Right lobe of liver (tissue), 6 donors: ENCODE data around the gene FMO1. TPM values are rescaled to one million over a fixed set of nuclear protein-coding genes. Genes with fewer than 3 reads are reported as not detected.
"Not testable (repeated sequence)": the region's sequence is repeated elsewhere in the genome, so short reads cannot be mapped to it uniquely, and the experiment has no call there.

Experiments used
- ATAC-seq, 4 donors: fragments of 200-7000 bp; cut with Tn5 transposase; one replicate each; pipeline ENCODE4 v1.9.1; 2020; ENCODE audit warnings: mild to moderate bottlenecking in 4 of 4, moderate library complexity in 4 of 4
- DNase-seq, 3 donors: peaks; one replicate each; pipeline ENCODE4 v3.0.0-alpha.2; 2020
- H3K27ac ChIP-seq, 3 donors: fragments of 200-600 bp; one replicate each; pipeline ENCODE4 v1.8.0; 2022
- H3K27me3 ChIP-seq, 2 donors: fragments of 200-600 bp; one replicate each; pipeline ENCODE4 v1.8.0; 2022
- H3K36me3 ChIP-seq, 4 donors: fragments of 200-600 bp; sonication (generic) in 1 of 4; one replicate each; pipeline versions ENCODE4 v1.5.1 to v1.8.0; 2017 to 2022; ENCODE audit warnings: control low read depth in 1 of 4
- H3K4me1 ChIP-seq, 4 donors: fragments of 200-600 bp; sonication (generic) in 1 of 4; one replicate each; pipeline versions ENCODE4 v1.5.1 to v1.8.0; 2017 to 2022; ENCODE audit warnings: control low read depth in 1 of 4
- H3K4me3 ChIP-seq, 3 donors: fragments of 200-600 bp; one replicate each; pipeline ENCODE4 v1.8.0; 2022
- H3K9me3 ChIP-seq, 4 donors: fragments of 200-600 bp; sonication (generic) in 1 of 4; one replicate each; pipeline versions ENCODE4 v1.5.1 to v1.8.0; 2017 to 2022; ENCODE audit warnings: control low read depth in 1 of 4
- POLR2A ChIP-seq: fragments of 450-650 bp; IDR thresholded peaks from one replicate; pipeline ENCODE4 v1.6.1; 2017; ENCODE audit warnings: antibody characterized with exemption, mild to moderate bottlenecking
- WGBS: methylation state at CpG from one replicate; pipeline ENCODE4 v1.1.6; 2018; ENCODE audit warnings: low coverage, low lambda C conversion rate; ENCODE audit not compliant: insufficient coverage; ENCODE audit errors: missing lambda C conversion rate; 5-methylcytosine and 5-hydroxymethylcytosine counted together
- intact Hi-C, 2 donors: fragments of 100-400 bp; cut with DNase I; formaldehyde crosslinking; loops; one replicate each; pipeline versions ENCODE4 v1.11.2 to v1.14.1; 2022
- total RNA-seq, 6 experiments: library from RNA; depleted of rRNA in 2 of 6; stranded (reverse); fragments of >200 nt in 2 of 6; fragmentation: NEBNext Ultra II Directional in 3 of 6; extraction: Animal tissue kit (Norgen Biotek cat#: 25700) in 3 of 6; gene quantifications; one replicate each; pipeline versions ENCODE4 v1.1.0 to v1.2.4, GENCODE V29; 2016 to 2023
- TF ChIP-seq, protein P1 (sequence below), 4 donors: fragments of 200-600 bp in 3 of 4; fragments of 450-650 bp in 1 of 4; IDR thresholded peaks; one replicate each; pipeline versions ENCODE4 v1.5.1 to v1.8.0; 2016 to 2022; ENCODE audit warnings: antibody characterized with exemption in 4 of 4, mild to moderate bottlenecking in 2 of 4
- donor health status: DM: no; HTN: yes; CAD: no.
- donor health status: DM: no; HTN: no; CAD: no.
- donor health status: DM: no; HTN: no; CAD: no.
- donor health status: DM: no; HTN: yes; CAD: no.
- donor health status: DM: no; HTN: yes; CAD: no.

Gene FMO1
- total RNA-seq, 6 experiments from 2014 or later: 0.15 to 7.6 (median 2.5) TPM

DNA sequence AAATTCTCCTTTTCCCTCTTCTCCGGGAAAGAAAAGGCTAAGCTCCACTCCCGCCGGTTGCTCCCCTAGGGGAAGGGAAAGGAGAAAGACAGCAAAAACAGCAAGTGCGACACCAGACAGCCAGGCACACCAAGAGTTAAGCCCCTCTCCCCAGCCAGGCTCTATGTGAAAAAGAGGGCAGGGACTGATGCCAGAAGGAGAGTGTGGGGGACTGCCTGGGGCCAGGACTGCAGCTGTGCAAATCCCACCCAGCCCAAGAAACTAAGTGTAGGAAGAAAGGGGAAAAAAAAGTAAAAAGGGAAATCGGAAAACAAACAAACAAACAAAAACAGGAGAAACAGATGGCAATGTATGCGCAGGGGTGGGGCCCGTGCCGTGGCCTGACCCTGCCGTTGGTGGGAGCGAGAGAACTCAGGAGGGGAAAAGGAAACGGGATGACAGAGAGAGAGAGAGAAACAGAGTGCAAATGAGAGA is 27.7 kb upstream of the FMO1 start:
- H3K36me3 ChIP-seq: no peaks in the 10 kb centered on the region
- H3K4me1 ChIP-seq: no peaks in the 10 kb centered on the region
- H3K4me3 ChIP-seq: no peak overlapping the region
- intact Hi-C loops: no loop called here
- peak overlapping the region in 1 of 3 donors; percentile 25 for H3K27ac ChIP-seq
- TF ChIP-seq, protein P1, sequence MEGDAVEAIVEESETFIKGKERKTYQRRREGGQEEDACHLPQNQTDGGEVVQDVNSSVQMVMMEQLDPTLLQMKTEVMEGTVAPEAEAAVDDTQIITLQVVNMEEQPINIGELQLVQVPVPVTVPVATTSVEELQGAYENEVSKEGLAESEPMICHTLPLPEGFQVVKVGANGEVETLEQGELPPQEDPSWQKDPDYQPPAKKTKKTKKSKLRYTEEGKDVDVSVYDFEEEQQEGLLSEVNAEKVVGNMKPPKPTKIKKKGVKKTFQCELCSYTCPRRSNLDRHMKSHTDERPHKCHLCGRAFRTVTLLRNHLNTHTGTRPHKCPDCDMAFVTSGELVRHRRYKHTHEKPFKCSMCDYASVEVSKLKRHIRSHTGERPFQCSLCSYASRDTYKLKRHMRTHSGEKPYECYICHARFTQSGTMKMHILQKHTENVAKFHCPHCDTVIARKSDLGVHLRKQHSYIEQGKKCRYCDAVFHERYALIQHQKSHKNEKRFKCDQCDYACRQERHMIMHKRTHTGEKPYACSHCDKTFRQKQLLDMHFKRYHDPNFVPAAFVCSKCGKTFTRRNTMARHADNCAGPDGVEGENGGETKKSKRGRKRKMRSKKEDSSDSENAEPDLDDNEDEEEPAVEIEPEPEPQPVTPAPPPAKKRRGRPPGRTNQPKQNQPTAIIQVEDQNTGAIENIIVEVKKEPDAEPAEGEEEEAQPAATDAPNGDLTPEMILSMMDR (IDR thresholded peaks at IDR 0.05): no peak
- TF ChIP-seq POLR2A: no peak
- WGBS: 50% methylated on average over 6 of the region's 11 CpGs
- H3K9me3 ChIP-seq: no peaks in the 10 kb centered on the region
- H3K27me3 ChIP-seq: no peaks in the 10 kb centered on the region
- DNase-seq (no peak), ATAC-seq (no peak)

DNA sequence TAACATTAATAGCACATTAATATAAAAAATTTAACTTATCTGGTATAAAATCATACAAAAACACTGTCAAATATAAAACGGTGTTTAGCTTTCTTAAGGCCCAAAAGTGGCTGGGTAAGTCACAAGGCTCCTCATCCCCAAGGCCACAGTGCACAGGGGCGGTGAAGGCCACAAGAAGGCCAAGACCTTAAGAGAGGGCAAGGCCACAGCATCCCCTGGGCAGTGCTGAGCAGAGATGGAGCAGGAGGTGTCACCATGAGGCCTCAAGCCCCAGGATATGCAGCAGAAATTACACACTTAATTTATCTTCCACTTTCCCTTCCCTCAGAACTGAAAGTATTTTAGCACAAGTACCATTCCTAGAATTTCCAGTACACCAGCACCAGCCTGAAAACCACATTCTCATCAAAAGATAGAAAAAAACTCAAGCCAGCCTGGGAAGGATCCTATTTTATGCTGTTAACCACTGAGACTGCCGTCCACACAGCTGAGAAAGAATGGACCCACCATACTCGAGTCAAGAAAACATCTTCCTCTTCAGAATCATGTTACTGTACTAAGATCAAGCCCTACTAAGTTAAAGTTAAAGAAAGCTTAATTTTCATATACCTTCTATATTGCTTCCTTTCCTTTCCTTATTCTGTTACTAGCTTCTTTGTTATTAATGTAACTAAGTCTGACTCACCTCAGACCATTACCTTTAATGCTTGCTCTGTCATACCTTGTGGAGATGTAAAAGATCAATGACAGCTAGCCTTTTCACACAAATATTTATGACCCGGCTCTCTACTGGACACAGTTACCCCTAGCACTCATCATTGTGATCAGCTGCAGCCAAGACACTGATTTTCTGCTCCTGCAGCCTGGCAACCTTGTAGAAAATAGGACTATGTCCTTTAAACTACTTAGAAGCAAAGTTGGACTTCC is 26.4 kb upstream of the FMO1 start:
- ATAC-seq: no peak
- intact Hi-C loops: no loop called here
- Histone ChIP-seq H3K4me3 (no peak overlapping the region), H3K27me3 (no peaks in the 10 kb centered on the region), H3K9me3 (no peaks in the 10 kb centered on the region), H3K27ac (no peak overlapping the region), H3K36me3 (no peaks in the 10 kb centered on the region), H3K4me1 (no peaks in the 10 kb centered on the region)
- TF ChIP-seq POLR2A: no peak
- TF ChIP-seq, protein P1 (IDR thresholded peaks at IDR 0.05): no peak
- WGBS: 54% methylated on average over 4 of the region's 5 CpGs
- no peak for DNase-seq

DNA sequence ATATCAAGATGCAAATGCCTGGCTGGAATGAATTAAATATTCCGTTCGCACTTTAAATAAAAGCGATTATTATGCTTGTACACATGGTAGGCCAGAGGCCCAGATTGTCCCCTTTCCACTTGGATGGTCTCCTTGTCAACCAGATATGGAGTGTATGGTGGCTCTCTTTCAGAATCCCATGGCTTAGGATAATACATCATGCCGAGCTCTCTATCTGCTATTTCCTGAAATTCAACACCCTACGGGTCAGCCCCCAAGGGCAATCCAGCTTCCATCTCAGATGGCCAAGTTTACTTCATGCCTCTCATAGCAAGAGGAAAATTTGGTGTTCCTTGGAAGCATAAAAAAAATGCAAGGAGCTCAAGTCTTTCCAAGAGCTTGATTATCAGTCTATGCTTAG is 25.4 kb upstream of the FMO1 start:
- no peak for ATAC-seq
- Histone ChIP-seq H3K36me3 (no peaks in the 10 kb centered on the region), H3K4me1 (no peaks in the 10 kb centered on the region), H3K27me3 (no peaks in the 10 kb centered on the region), H3K4me3 (no peak overlapping the region), H3K9me3 (no peaks in the 10 kb centered on the region), H3K27ac (no peak overlapping the region)
- no peak for DNase-seq
- no peak for TF ChIP-seq POLR2A
- TF ChIP-seq, protein P1 (IDR thresholded peaks at IDR 0.05): no peak
- intact Hi-C loops: no loop called here
- 82% methylated on average over 5 of the region's 5 CpGs for WGBS

DNA sequence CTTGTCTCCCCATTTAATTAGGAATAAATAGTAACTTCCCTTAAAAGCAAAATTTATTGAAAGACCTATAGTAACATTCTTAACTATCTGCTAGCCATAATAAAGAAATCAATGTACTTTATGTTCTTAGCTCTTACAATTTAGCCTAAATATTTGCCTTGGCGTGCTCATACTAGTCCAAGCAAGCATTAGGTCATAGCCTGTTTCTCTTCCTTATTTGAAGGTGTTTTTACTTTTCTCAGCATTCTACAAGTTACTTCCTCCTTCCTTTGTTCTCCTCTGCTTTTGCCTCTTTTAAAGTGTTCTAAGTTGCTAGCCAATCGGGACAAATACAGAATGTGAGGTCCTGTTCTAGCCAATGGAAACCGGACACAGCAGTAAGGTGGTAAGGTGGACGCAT is 24.0 kb upstream of the FMO1 start:
- 75% methylated on average over 4 of the region's 4 CpGs for WGBS
- intact Hi-C loops, ATAC-seq, H3K36me3 ChIP-seq, H3K27ac ChIP-seq, H3K4me3 ChIP-seq, H3K27me3 ChIP-seq, DNase-seq, H3K4me1 ChIP-seq, H3K9me3 ChIP-seq: not testable (repeated sequence)

- Histone ChIP-seq H3K27me3 (no peaks in the 10 kb centered on the region), H3K36me3 (no peaks in the 10 kb centered on the region), H3K4me1 (no peaks in the 10 kb centered on the region), H3K9me3 (no peaks in the 10 kb centered on the region), H3K27ac (no peak overlapping the region), H3K4me3 (no peak overlapping the region)
- no peak for TF ChIP-seq POLR2A
- TF ChIP-seq, protein P1 (IDR thresholded peaks at IDR 0.05): peak; percentile 79 to 98 (median 82)
- DNase-seq (peak in 1 of 3 donors; percentile 59), ATAC-seq (peak; percentile 97 to 100 (median 98))
- intact Hi-C loops: no loop called here
- 56% methylated on average over 1 of the region's 1 CpG for WGBS
Measured at GRCh38 chr1:171226747-171227370, 21.4 kb upstream of the FMO1 start.
